HepG2 (cell line): ENCODE measurements around the gene PRSS16.

Source experiments
- CTCF ChIP-seq: sonication (generic); formaldehyde crosslinking; IDR thresholded peaks from 2 replicates; pipeline ENCODE4 v1.5.0; 2020; ENCODE audit warnings: mild to moderate bottlenecking, missing genetic modification reagents, moderate library complexity
- FOSL1 ChIP-seq: sonication (generic); formaldehyde crosslinking; IDR thresholded peaks from 2 replicates; pipeline ENCODE4 v1.9.0; 2021; ENCODE audit warnings: missing genetic modification reagents, borderline replicate concordance
- FUBP1 ChIP-seq: sonication (generic); formaldehyde crosslinking; IDR thresholded peaks from 2 replicates; pipeline ENCODE4 v1.5.1; 2020; ENCODE audit warnings: missing genetic modification reagents, mild to moderate bottlenecking, borderline replicate concordance
- GATAD1 ChIP-seq: IDR thresholded peaks from 2 replicates; pipeline ENCODE4 v1.6.1; 2016; ENCODE audit warnings: missing genetic modification reagents, missing compliant biosample characterization
- MAFK ChIP-seq, 2 experiments: IDR thresholded peaks in 1 of 2; conservative IDR thresholded peaks in 1 of 2; 2 replicates each; pipeline ENCODE4 v1.6.1; 2011; ENCODE audit warnings: improper control_type of control experiment in 2 of 2, low read length in 2 of 2
- MLXIP ChIP-seq: sonication (generic); formaldehyde crosslinking; IDR thresholded peaks from 2 replicates; pipeline ENCODE4 v1.9.0; 2021; ENCODE audit warnings: missing genetic modification reagents, borderline replicate concordance
- ZBTB3 ChIP-seq: sonication (generic); formaldehyde crosslinking; IDR thresholded peaks from 2 replicates; pipeline ENCODE4 v1.4.0; 2020; ENCODE audit warnings: low read depth, mild to moderate bottlenecking, moderate library complexity, missing genetic modification reagents, borderline replicate concordance

- TF ChIP-seq CTCF (no peak), MAFK (conservative IDR thresholded peaks at IDR 0.05 in 1 of 2, IDR thresholded peaks at IDR 0.05 in 1 of 2; ENCODE audit: low read length in 2 of 2) (no peak), MLXIP (CRISPR knock-in tag) (no peak), FUBP1 (CRISPR knock-in tag) (no peak), ZBTB3 (no peak), GATAD1 (CRISPR knock-in tag) (no peak), FOSL1 (CRISPR knock-in tag) (no peak)
These were observed 41.9 kb upstream of the PRSS16 start for GRCh38 chr6:27205375-27206278.
